Measurements from ENCODE around the gene OPCML.

GRCh38 chr11:133266986-133267385 lies 265.3 kb downstream of the OPCML start:
- no peak for TF ChIP-seq GLIS3 (CRISPR knock-in tag; IDR thresholded peaks at IDR 0.05)
- no peak for TF ChIP-seq RARB (CRISPR knock-in tag; IDR thresholded peaks at IDR 0.05)

Measured in SK-N-SH treated with all-trans-retinoic acid at 6 μM for 48 hours (cell line).